T-helper 2 cell treated with Interferon-gamma antibody and Interleukin-4, amounts not matched to agents 100 ng/mL and 5 ng/mL, for 36 hours (primary cell): ENCODE measurements around the gene SMDT1. TPM values are rescaled to one million over a fixed set of nuclear protein-coding genes. Genes with fewer than 3 reads are reported as not detected.

Experiments used
- intact Hi-C: fragments of 100-400 bp; cut with micrococcal nuclease; formaldehyde crosslinking; loops from one replicate; pipeline ENCODE4 v1.15.1; 2023
- total RNA-seq: library from RNA; stranded (reverse); gene quantifications from 2 replicates; pipeline ENCODE4 v1.2.3, GENCODE V29; 2022

Gene SMDT1, protein sequence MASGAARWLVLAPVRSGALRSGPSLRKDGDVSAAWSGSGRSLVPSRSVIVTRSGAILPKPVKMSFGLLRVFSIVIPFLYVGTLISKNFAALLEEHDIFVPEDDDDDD
- total RNA-seq = 98.6 and 105 TPM in 2 replicates

DNA sequence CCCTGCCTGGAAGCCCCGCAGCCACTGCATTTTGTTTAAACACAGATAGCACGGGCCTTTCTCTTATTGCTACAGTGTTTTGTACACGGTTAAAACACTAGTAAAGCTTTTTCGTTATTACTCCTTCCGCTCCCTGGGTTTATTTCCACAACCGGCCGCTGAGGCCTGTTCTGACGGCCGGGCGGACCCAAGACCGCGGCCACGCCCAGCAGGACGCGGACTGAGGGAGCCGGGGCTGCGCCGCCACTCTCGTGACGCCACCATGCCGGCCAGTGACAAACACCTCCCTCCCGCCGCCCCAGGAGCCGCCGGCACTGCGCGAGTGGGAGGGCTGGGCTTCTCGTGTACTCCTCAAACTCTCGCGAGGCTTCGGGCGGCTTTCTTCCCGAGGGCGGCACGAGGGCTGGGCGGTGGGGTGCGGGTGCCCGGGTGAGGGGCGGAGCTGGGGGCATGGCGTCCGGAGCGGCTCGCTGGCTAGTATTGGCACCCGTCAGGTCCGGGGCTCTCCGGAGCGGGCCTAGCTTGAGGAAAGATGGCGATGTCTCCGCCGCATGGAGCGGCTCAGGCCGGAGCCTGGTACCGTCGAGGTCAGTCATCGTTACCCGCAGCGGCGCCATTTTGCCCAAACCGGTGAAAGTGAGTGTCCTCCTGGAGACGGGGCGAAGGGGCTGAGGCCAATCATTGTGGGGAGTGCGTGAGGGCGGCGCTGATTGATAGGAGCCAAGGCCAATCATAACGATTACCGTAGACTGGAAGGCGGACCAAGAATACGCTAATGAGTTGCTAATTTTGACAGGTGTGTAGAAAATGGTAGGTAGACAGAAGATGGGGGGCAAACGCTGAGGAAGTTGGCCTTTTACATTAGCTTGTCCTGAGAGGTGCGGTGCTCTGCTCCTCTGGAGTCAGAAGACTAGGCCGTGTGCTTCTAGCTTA, at the start of gene SMDT1:
TSS of gene SMDT1 (plus strand) at position 382 of the 933 bp plus-strand sequence. CDS start at position 451, 69 bp downstream.
- intact Hi-C loops = loop anchor here (1.0 to 10.0 kb wide), 4 partner anchors 9 to 385 kb away; partner anchors contain the start of genes MEI1, NAGA, NDUFA6 and WBP2NL

DNA sequence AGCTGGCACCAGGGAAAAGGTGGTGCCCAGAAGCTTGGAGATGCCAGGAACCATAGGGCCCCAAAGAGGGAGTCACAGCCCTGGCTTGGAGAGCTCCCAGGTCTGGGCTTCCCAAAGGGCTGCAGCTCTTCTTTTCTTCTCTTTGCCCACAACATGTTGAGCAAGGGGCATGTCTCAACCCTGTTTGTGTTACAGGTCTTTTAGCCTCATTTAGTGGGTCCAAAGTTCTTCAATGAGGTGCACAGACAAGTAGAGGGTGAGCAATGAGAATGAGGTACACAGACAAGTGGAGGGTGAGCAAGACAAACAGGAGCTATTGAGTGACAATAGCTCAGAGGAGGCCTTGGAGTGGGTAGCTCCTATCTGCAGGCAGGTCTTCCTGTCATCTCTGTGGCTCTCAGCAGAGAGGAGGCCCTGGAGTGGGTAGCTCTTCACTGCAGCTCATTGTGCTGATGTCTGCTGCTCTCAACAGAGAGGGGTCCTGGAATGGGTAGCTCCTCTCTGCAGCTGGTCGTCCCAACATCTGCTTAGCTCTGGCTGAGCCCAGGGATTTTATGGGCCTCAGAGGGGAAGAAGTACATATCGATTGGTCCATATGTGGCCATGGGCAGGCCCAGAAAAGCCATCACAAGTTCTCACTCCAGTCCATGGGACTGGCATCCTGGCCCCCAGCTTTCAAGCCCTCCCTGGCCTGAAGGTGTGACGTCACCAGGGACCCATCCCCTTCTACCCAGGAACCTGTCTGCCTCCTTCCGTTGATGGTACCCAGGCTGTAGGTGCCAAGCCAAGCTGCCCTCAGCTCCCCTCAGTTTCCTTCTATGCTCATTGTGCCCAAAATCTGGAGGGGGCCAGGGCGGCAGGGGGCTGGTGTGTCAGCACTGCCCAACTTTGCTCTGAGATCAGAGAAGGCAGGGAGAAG, 46.0 kb upstream of the SMDT1 start:
- intact Hi-C loops = no loop called here

DNA sequence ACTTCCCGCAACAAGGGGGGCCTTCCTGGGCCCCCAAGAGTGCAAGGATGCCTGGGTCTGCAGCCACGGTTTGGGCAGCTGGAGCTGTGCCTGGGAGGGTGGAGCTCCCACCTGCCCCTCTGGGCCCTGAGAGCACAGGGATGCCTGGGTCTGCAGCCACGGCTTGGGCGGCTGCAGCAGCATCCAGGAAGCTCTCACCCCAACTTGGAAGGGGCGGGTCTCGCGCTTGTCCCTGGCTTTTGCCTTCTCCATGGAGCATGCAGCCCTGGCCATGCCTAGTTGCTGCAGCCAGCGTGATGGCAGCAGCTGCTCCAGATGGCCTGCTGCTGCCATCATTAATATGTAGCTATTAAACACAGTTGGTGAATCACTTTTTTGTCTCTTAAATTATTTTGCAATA, 44.2 kb upstream of the SMDT1 start:
- intact Hi-C loops = no loop called here

DNA sequence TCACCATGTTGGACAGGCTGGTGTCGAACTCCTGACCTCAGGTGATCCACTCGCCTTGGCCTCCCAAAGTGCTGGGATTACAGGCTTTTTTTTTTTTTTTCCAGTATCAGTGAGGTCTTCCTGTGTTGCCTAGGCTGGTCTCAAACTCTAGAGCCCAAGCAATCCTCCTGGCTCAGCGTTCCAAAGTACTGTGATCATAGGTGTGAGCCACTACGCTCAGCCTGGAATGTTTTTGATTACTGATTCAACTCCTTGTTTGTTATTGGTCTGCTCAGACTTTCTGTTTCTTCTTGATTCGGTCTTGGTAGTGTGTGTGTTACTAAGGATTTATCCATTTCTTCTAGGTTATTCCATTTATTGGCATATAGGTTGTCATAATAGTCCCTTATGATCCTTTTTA, 40.2 kb upstream of the SMDT1 start:
- intact Hi-C loops = no loop called here

DNA sequence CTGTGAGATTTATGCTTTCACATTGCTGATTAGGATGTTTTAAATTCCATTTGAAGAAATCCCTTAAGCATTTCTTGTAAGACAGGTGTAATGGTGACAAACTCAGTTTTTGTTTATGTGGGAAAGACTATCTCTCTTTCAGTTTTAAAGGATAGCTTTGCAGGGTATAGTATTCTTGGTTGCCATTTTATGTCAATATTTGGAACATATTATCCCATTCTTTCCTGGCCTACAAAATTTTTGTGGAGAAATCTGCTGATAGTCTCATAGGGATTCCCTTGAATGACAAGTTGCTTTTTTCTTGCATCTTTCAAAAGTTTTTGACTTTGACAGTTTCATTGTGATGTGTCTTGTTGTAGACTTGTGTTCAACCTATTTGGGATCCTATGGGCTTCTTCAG, 37.7 kb upstream of the SMDT1 start:
- intact Hi-C loops = no loop called here

DNA sequence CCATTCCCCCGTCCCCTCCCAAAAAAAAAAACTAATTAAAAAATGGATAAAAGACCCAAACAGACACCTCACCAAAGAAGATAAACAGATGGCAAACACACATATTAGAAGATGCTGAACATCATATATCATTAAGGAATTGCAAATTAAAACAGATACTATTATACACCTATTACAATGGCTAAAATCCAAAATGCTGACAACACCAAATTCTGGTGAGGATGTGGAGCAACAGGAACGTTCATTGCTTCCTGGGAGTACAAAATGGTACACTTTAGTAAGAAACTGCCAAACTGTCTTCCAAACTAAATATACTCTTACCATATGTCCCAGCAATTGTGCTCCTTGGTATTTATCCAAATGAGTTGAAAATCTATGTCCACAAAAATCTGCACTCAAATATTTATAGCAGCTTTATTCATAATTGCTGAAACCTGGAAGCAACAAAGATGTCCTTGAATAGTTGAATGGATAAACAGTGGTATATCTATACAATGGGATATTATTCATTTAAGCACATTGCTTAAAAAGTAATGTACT, 28.8 kb upstream of the SMDT1 start:
- intact Hi-C loops = no loop called here

DNA sequence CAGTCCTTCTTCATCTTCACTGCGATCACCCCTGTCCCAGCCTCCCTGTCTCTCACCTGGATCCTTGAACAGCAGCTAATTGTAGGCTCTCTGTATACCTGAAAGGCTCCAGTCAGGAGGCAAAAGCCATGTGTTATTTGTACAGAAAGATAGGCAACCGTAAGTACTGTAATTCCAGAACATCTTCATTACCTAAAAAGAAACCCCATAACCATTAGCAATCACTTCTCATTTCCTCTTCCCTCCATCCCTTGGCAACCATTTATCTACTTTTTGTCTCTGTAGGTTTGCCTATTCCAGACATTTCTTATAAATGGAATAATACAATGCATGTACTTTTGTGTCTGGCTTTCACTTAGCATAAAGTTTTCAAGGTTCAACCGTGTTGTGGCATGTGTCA, 26.7 kb upstream of the SMDT1 start:
- intact Hi-C loops = no loop called here

DNA sequence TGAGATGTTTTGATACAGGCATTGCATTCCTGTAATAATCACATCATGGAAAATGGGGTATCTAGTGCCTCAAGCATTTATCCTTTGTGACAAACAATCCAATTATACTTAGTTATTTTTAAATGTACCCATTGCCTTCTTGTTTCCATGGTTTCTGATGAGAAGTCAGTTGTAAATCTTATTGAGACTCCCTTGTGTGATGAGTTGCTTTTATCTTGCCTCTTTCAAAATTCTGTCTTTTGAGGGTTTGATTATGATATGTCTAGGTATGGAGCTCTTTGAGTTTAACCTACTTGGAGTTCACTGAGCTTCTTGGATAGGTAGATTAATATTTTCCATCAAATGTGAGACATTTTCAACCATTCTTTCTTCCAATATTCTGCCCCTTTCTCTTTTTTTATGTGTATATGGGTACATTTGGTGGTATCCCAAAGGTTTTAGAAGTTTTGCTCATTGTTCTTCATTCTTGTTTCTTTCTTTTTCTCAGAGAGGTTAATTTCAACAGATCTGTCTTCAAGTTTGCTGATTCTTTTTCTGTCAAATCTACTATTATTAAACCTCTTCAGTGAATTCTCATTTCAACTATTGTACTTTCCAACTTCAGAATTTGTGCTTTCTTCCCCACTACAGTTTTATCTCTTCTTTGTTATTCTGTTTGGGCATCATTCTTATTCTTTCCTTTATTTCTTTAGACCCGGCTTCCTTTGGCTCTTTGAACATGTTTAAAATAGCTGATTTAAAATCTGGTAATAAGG, 22.6 kb upstream of the SMDT1 start:
- intact Hi-C loops = no loop called here

DNA sequence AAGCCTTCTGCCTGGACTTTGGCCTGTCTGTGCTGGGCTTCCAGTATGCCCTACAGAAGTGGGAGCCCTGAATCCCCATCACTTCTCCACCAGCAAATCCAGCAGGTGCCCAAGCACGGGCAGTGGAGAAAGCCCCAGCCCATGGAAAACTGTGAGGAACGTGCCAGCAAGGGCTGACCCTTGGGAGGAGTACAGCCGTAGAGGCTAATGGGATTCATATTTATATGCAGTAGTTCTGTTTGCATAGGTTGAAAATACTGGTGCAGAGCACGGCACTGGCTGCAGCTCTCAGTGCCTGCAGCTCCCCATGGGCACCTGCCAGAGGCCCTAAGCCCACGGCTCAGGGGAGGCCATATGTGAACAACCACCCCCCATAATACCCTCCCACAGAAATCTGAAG, 19.0 kb upstream of the SMDT1 start:
- intact Hi-C loops = no loop called here

DNA sequence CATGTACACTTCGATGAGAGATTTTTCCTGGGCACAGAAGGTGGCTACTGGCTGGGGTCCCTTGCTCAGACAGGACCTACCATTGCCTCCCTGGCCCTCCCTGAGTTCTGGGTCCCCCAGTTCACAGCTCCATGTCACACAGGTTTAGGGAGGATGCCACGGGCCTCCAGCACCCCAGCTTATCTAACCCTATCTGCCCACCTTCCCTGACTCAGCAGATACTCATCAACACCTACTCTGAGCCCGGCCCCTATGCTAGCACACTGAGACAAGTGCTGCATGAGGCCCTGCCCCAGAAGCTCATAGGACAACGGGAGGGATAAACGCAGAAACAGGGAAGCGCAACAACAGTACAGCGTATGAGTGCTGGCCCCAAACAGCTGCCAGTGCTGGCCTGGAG, 18.5 kb upstream of the SMDT1 start:
- intact Hi-C loops = no loop called here

DNA sequence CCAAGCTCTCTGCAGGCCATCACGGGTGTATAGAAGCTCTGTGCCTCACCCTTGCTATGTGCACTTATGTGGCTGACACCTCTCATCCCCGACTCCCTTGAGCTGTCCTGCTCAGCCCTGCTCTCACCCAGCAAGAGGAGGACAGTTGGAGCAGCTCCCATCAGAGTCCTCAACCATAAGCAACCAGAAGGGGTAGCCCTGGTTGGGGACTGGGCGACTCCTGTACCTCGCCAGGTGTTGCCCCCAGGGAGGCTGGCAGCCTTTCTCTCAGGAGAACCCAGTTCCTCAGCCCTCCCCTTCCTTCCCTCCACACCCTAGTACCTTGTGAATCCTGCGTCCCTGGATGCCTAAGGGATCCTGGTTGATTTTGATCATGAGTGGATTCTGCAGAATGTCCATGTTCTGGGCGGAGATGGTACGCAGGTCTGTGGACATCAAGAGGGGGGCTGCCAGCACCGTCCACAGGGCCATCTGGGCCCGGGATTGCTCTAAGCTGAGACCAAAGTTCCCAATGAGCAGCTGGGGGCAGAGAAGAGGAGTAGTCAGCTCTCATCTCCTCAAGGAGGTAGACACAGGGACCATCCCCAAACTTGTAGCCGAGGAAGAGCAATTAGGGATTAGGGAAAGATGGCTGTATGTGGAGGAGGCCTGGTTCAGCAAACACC, 16.9 kb upstream of the SMDT1 start:
- intact Hi-C loops = no loop called here

DNA sequence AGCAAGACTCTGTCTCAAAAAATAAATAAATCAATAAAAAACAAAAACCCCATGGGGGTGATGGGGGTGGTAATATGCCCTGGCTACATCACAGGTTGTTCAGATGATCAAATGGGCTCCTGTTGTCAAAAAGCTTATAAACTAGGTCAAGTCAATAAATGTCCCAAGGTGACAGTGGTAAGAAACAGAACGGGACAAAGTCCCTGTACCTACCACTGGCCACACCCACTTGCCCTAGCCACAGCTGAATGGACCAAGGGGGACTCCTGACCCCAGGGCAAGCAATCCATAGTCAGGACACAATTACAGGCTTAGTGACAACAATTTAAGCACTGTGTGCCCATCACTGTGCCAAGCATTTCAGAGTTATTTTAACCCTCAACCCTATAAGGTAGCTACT, 14.9 kb upstream of the SMDT1 start:
- intact Hi-C loops = no loop called here

DNA sequence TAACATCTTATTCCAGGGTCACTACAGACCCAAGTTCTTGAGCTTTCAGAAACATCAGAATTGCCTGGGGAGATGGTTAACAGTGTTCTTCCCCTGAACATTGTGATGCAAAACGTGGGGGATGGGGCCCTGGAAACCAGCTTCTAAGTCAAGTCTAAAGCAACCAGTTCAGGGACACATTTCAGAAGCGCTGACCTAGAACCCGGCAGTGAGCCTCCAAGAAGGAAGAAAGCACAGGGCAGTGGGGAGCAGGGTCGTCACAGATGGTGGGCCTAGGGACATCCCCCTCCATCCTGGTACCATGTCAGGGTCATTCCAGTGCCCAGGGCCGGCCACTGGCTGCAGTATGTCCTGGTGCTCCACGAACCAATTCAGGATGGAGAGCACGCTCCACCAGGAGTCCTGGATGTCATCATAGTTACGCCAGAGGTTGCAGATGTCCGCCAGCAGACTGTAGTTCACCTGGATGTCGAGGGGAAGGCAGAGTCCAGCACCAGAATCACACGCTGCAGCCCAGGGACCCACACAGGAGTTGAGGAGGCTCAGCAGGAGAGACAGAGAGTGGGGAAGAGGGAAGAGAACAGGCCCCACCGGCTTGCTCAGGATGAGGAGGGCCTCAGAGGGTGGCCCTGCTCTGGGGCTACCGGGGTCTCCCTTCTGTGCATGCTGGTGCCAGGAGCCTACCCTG, 13.9 kb upstream of the SMDT1 start:
- intact Hi-C loops = no loop called here

DNA sequence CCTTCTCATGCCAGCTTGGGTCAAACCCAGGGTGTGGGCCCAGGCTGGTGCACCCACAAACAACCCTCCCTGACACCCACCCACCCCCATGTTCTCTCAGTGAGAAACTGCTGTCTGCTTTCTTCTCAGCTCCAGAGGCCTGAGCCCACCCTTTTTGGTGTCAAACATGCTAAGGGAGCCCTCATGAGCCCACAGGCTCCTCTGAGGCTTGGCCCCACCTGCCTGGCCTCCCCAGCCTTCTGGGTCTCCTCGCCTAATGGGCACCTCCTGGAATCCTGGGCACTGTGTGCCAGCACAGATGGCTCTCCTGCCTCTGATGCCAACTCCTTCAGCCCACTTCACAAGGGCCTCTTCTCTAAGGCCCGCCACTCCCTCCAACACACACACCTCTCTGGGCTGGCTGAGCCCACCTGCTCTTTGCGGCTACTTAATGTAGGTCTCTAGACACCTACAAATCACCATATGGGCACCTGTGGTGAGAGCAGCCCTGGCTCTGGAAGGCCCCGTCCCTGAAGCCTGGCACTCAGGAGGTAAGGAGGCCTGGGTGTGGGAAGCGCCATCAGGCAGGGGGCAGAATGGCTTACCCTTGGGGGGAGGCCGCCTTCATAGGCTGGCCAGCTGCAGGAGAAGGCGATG, 13.3 kb upstream of the SMDT1 start:
- intact Hi-C loops = no loop called here

DNA sequence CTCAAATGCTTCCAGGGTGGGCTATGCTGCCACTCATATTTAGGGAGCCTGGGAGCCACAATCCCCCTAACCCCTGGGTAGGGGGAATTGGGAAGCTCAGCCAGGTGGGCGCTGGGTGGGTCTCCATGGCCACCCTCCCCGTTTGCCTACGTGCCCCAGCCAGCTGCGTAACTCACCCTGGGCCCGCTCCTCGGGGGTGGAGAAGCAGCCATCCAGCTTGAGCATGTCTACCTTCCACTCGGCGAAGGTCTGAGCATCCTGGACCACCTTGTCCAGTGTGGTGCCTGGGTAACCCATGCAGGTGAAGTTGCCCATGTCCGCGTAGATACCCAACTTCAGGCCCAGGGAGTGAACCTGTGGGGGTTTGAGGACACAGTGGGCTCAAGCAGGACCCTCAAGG, 12.6 kb upstream of the SMDT1 start:
- intact Hi-C loops = no loop called here

DNA sequence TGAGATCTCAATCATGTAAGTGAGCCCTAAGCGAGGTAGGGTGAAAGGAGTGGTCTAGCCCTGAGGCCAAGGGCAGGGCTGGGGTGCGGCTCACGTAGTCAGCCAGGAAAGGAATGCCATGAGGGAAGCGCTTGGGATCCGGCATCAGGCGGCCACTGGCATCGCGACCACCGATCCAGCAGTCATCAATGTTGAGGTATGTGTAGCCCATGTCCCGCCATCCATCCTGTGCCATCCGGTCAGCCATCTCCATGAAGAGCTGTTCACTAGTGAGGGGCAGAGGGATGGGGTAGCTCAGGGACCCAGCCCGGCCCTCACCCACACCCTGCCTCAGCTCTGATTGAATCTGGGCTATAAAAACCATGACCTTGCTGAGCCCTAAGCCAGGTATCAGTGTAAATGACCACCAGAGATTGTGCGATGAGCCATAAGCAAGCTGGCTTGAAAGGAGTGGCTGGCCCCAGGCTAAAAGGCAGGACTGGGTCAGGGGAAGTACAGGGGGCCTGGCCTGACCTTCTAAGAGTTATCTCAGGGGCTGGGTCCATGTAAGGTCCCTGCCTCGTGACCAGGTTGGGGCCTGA, 11.7 kb upstream of the SMDT1 start:
- intact Hi-C loops = no loop called here

DNA sequence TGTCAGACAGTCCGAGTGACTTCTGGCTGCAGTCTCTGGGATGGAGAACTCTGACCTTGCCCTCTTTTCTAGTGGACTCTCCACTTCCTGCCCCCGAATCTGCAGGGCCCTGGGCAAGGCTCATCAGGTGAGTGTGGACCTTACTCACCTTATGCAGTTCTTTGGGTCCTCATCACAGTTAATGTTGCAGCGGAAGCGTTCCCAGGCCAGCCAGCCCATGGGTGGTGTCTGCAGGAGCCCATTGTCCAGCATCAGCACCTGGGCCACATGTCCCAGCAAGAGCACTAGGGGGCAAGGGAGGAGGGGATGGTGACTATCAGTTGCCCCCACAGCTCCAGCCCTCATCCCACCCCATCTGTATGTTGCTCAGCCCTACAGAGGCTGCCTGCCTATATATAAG, 11.2 kb upstream of the SMDT1 start:
- intact Hi-C loops = no loop called here

DNA sequence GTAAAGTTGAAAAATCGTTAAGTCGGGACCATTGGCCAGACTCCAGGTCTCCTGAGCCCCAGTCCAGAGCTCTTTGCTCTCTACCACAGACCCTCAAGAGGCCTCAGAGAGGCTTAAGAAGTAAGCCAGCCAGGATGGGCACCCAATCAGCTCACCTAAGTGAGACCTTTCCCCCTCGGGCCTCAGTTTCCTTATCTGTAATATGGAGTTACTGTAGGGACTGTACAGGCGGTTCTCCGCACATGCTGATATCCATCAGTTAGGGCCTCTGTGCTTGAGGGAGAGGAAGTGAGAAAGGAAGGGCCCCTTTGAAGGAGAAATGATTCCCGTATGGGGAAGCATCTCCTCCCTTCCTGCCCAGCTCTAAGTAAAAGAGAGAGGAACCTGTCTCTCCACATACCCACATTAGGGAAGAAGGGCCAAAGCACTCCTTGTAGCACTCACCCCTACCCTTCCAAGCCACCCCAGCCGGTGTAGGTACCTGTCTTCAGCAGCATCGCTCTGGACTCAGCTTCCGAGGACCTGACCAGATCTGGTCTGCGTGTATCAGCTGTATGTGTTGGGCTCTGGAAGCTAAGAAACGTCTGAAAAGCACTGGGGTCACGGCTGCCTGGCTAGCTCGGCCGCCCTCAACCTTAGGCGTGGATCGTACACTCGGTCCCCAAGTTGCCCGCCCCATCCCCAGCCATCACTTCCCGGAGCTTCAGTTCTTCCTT, 9.5 kb upstream of the SMDT1 start:
- intact Hi-C loops = loop anchor here (1.0 to 2.0 kb wide), 5 partner anchors 9 to 123 kb away; partner anchors contain the start of genes CENPM, SMDT1 and WBP2NL
